Activated T-cell treated with anti-CD3 and anti-CD28 coated beads for 4 hours (primary cell): Measurements from ENCODE around the gene MS4A12.
"Not testable (repeated sequence)": the region's sequence is repeated elsewhere in the genome, so short reads cannot be mapped to it uniquely, and the experiment has no call there.

Experiments used
- DNase-seq: peaks from one replicate; pipeline ENCODE4 v3.0.0-alpha.2; 2020

MS4A12 gene

DNA sequence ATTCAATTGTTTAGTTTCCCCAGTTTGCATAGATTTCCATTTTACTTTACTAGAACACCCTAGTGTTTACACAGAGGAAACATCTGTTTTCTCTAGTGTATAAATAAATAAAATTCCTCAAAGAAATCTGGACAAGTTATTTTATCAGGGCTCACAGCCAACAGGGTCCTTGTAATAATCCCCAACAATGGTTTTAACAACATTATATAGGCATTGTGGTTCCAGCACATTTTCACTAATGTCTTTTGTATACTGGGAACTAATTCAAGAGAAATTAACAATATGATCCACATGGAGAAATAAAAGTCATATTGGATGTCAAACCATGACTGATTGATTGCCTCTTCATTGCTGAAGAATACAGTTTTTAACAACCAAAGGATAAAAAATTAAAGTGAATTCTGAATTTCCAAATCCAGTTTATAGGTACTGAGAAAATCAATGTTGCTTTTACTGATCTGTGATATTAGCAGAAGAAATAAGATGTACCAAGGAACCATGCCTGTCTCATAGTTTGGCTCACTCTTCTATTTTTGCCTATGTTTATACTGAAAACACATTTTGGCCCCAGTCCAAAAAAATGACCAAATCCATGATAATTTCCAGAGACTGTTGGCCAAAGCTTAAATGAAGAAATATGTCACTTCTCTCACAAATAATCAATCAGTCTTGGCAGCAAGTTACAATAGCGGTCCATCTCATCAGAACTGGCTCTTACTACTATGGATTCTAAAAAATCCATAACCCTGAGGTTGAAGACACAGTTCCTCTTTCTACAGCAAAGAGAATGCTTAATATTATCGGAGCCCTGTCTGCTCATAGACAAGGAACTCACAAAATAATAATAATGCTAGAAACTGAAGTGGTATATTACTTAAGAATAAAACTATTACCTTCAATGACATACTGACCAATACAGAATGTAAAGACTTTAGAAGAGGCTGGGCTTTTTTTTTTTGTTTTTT, 21.2 kb downstream of the MS4A12 start:
- DNase-seq = no peak

DNA sequence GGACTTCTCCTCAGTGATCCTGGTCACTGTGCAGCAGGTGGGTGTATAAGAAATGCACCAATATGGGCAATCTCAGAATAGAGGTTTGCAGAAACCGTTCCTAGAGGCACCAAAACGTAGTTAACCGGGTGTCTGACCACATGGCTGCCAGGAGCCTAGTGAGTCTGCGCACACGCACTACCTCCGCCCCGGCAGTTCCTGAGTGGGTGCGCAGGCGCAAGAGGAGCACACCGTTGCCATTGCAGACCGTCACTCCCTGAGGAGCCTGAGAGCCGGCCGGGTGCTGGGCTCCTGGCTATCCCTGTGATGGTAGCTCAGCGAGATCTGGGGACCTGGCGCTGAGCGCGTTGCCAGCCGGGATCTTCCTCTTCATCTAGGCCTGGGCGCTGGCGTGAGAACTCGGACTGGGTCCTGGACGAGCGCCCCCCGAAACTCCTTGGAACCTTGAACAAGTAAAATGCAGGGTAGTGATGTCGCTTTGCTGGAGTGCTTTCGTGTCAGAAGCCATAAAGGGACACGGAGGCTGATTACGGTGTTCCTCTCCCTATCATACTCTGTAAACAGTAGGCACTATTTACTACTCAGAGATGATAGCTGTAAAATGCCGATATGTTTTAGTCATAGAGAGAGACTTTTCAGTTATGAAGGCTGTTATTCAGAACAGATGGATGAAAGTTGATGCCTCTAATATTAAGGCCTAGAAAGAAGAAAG, 22.7 kb downstream of the MS4A12 start, which contains the start of gene MS4A13:
Gene MS4A13, plus strand, starts transcription at position 249 of the 712 bp plus-strand sequence. CDS start 2,692 bp downstream, outside the sequence.
- DNase-seq = no peak

DNA sequence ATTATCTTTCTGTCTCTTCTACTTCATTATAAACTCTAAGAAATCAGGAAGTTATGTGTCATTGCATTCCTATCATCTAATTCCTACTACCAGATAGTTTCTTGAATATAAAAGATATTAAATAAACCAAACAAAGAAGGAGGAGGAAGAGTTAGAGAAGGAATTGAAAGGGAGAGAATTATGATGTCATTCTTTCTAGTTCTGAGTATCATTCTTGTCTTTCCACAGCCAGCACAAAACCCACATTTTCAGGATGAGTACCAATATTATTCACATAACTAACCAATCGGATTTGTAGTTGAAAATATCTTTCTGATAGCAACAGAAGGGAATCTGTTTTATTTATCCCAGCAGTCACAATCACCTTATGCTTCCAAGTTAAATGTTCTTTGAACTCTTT, 35.9 kb downstream of the MS4A12 start:
- DNase-seq = no peak

DNA sequence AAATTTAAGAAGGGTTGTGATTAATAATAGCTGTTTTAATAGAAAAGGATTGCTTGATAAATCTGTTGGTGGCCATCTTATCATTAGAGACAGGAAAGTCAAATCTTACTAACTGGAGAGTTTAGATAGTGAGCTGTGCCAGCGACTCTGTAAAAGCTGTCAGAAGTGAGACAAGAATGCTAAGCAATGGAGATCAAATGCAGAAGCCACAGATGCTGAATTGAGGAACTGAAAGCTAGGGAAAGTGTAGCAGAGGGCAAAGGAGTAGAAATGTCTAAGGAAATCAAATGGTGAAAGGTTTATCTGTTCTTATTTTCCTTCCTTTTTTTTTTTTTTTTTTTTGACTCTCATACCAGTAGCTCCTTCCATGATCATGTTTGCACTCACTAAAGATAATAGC, 36.4 kb downstream of the MS4A12 start:
- DNase-seq = no peak

DNA sequence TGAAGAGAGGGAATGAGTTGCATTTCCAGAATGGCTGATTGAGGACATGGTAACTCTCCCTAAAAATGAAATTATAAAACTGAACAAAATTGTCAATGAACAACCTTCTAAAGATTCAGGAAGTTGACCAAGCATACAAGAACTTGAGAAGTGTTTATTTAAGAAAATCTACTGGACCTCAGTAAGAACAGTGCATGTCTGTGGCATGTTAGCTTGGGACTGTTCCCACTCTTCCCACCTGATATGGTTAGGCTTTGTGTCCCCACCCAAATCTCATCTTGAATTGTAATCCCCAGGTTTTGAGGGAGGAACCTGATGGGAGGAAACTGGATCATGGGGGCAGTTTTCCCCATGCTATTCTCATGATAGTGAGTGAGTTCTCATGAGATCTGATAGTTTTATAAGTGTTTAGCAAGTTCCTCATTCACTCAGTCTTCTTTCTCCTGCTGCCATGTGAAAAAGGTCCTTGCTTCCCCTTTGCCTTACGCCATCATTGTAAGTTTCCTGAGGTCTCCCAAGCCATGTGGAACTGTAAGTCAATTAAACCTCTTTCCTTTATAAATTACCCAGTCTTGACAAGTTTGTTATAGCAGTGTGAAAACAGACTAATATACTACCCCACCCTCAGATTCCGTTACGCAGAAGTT, 38.0 kb downstream of the MS4A12 start:
- no peak for DNase-seq

DNA sequence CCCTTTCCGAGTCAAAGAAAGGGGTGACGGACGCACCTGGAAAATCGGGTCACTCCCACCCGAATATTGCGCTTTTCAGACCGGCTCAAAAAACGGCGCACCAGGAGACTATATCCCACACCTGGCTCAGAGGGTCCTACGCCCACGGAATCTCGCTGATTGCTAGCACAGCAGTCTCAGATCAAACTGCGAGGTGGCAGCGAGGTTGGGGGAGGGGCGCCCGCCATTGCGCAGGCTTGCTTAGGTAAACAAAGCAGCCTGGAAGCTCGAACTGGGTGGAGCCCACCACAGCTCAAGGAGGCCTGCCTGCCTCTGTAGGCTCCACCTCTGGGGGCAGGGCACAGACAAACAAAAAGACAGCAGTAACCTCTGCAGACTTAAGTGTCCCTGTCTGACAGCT, 39.8 kb downstream of the MS4A12 start:
- not testable (repeated sequence) for DNase-seq

DNA sequence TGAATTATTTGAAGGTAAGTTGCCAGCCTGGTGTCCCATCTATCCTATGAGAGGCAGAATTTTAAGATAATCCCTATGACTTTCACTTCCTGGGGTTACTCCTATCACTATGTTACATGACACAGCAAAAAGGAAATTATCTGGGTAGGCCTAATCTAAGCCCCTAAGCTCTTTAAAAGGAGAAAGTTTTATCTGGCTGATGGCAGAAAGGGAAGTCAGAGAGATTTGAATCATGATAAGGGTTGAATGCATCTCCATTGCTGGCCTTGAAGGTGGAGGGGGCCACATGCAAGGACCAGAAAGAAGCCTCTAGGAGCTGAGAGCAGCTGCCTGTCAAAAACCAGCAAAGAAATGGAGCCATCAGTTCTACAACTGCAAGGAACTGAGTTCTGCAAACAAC, 46.0 kb downstream of the MS4A12 start:
- not testable (repeated sequence) for DNase-seq

DNA sequence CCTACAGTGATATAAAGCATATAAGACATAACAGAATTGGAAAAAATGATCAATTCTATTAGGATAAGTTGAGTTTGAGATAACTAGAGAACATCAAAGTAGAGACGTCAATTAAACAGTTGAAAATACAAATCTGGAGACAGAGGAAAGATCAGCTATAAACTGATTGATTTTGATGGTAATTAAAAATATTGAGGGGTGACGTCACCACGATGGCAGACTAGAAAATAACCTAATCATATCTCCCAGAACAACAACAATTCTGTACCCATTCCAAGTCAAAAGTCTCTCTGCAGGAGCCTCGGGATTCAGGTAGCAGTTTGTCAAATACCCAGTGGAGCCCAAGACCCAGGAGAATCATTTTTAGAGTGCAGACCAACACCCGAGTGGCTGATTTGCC, 51.5 kb downstream of the MS4A12 start:
- DNase-seq = no peak
